PC-9 (cell line): Measurements from ENCODE around the gene SLC30A10. TPM values are rescaled to one million over a fixed set of nuclear protein-coding genes. Genes with fewer than 3 reads are reported as not detected.

ENCODE experiments used
- BruUV-seq: library from RNA; stranded (reverse); fragments of 400-500 nt; replicated peaks from 2 replicates; lab custom pipeline; 2021; lab: Mats Ljungman, UMichigan
- CTCF ChIA-PET: fragments of 300-600 bp; sonication (Branson Sonifier 250); formaldehyde crosslinking; loops from one replicate; lab custom pipeline; 2022; ENCODE audit warnings: antibody characterized with exemption; lab: Charles Lee
- POLR2A ChIA-PET: fragments of 300-600 bp; sonication (Branson Sonifier 250); formaldehyde crosslinking; loops from one replicate; lab custom pipeline; 2022; ENCODE audit warnings: antibody characterized with exemption; ENCODE audit not compliant: unreplicated experiment; lab: Charles Lee
- DNase-seq, 2 experiments: peaks; one replicate each; pipeline versions ENCODE4 v3.0.0 to v3.0.0-alpha.2; 2015 to 2022; ENCODE audit warnings: mixed read lengths in 1 of 2
- H2AFZ ChIP-seq: fragments of 200-600 bp; sonication (generic); 2 replicates; pipeline ENCODE4 v1.8.1; 2017; ENCODE audit warnings: antibody characterized with exemption
- H3F3A ChIP-seq: fragments of 200-600 bp; sonication (generic); 2 replicates; pipeline ENCODE4 v1.8.1; 2017; ENCODE audit warnings: antibody characterized with exemption, mild to moderate bottlenecking, low read depth; ENCODE audit not compliant: insufficient read depth
- H3K27ac ChIP-seq: fragments of 200-600 bp; sonication (generic); 2 replicates; pipeline ENCODE4 v1.6.1; 2016; ENCODE audit warnings: mixed run types
- H3K27me3 ChIP-seq: fragments of 200-600 bp; sonication (generic); 2 replicates; pipeline ENCODE4 v1.6.1; 2016; ENCODE audit warnings: low read depth, mixed run types; ENCODE audit not compliant: insufficient read depth
- H3K36me3 ChIP-seq: fragments of 200-600 bp; sonication (generic); 2 replicates; pipeline ENCODE4 v1.6.1; 2016; ENCODE audit warnings: low read depth, mixed run types
- H3K4me1 ChIP-seq: fragments of 200-600 bp; sonication (generic); replicated peaks from 2 replicates; pipeline ENCODE4 v1.6.1; 2016; ENCODE audit warnings: mixed run types; ENCODE audit not compliant: insufficient read depth
- H3K4me2 ChIP-seq: fragments of 200-600 bp; sonication (generic); 2 replicates; pipeline ENCODE4 v1.6.1; 2017; ENCODE audit warnings: mixed run types
- H3K4me3 ChIP-seq: fragments of 200-600 bp; sonication (generic); 2 replicates; pipeline ENCODE4 v1.6.1; 2016; ENCODE audit warnings: mixed run types
- H3K79me2 ChIP-seq: fragments of 200-600 bp; sonication (generic); 2 replicates; pipeline ENCODE4 v1.6.1; 2017; ENCODE audit warnings: low read depth, mixed run types
- H3K9me2 ChIP-seq: fragments of 200-600 bp; sonication (generic); 2 replicates; pipeline ENCODE4 v1.8.1; 2017; ENCODE audit warnings: mild to moderate bottlenecking; ENCODE audit not compliant: insufficient read depth
- H3K9me3 ChIP-seq: fragments of 200-600 bp; sonication (generic); 2 replicates; pipeline ENCODE4 v1.8.1; 2016; ENCODE audit warnings: low read depth; ENCODE audit not compliant: insufficient read depth
- H4K20me1 ChIP-seq: fragments of 200-600 bp; sonication (generic); 2 replicates; pipeline ENCODE4 v1.8.1; 2017; ENCODE audit not compliant: insufficient read depth
- EZH2 ChIP-seq: fragments of 200-600 bp; sonication (generic); IDR thresholded peaks from 2 replicates; pipeline ENCODE4 v1.8.0; 2017; ENCODE audit warnings: antibody characterized with exemption, low read depth
- intact Hi-C: fragments of 100-400 bp; cut with micrococcal nuclease; formaldehyde crosslinking; loops from one replicate; pipeline ENCODE4 v1.10.0; 2022; ENCODE audit not compliant: unreplicated experiment
- total RNA-seq: library from RNA; stranded (reverse); gene quantifications from 2 replicates; pipeline ENCODE4 v1.2.3, GENCODE V29; 2021
- TF ChIP-seq, protein P1 (sequence below): fragments of 200-600 bp; sonication (generic); conservative IDR thresholded peaks from 2 replicates; pipeline ENCODE4 v1.6.1; 2017; ENCODE audit warnings: mixed run types, antibody characterized with exemption, mild to moderate bottlenecking, moderate library complexity

The SLC30A10 gene
- total RNA-seq, 1 experiment from 2014 or later, result not detected

DNA sequence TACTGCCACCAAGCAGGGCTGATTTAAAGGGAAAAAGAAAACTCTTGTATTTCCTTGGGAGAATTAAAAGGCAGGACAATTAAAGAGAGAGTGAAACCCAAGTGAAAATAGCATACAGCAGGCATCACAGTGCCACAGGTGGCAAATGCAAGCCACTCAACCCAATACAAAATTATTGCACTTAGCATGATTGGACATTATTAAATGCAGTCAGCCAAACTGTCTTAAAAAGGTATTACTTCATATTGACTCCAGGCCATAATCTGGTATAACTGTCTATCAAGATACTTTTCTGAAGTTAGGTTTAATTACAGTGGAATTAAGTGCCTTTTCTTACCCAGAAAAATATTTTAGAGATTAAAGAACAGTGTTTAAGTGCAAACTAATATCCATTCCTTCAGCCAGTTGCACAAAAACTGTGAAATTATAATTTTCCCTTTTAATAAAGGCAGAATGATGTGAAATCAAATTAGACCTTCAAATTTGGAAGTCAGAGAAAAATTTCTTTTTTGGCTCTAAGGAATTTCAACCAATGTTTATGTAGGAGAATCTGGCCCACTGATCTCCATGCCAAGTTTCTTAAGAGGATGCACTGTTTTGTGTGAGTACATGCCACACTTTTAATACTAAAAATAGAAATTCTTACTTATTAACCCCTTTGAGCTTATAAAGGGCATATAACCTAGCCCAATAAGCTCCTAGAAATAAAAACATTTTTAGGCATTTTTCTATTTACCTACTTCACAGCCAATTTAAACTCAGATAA lies 15.2 kb downstream of the SLC30A10 start:
- no peaks in the 10 kb centered on the region; the same call in 1 of the 2 replicates for H3K9me3 ChIP-seq
- H3K79me2 ChIP-seq, result no peaks in the 10 kb centered on the region
- 0 out of 2 replicates have a peak, but pooled peaks cover 1% of the 10 kb centered on the region for H3K4me1 ChIP-seq
- CTCF ChIA-PET, result interaction anchor here (0.6 kb wide), 1 partner anchor 508 kb away, joined by 3 read pairs; no protein-coding TSS in a partner anchor
- BruUV-seq, result no TSS peak
- H3K4me3 ChIP-seq, result no peak overlapping the region
- H3K27me3 ChIP-seq, result no peaks in the 10 kb centered on the region
- no peaks in the 10 kb centered on the region for H4K20me1 ChIP-seq
- no peaks in the 10 kb centered on the region for H3K9me2 ChIP-seq
- TF ChIP-seq, protein P1, sequence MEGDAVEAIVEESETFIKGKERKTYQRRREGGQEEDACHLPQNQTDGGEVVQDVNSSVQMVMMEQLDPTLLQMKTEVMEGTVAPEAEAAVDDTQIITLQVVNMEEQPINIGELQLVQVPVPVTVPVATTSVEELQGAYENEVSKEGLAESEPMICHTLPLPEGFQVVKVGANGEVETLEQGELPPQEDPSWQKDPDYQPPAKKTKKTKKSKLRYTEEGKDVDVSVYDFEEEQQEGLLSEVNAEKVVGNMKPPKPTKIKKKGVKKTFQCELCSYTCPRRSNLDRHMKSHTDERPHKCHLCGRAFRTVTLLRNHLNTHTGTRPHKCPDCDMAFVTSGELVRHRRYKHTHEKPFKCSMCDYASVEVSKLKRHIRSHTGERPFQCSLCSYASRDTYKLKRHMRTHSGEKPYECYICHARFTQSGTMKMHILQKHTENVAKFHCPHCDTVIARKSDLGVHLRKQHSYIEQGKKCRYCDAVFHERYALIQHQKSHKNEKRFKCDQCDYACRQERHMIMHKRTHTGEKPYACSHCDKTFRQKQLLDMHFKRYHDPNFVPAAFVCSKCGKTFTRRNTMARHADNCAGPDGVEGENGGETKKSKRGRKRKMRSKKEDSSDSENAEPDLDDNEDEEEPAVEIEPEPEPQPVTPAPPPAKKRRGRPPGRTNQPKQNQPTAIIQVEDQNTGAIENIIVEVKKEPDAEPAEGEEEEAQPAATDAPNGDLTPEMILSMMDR, result no peak
- TF ChIP-seq EZH2, result no peak
- no peak overlapping the region for H3K27ac ChIP-seq
- no peak for DNase-seq
- peaks cover 10% of the 10 kb centered on the region for H3F3A ChIP-seq
- intact Hi-C loops, result no loop called here
- POLR2A ChIA-PET, result interaction anchor here (0.7 kb wide), 1 partner anchor 43 kb away, joined by 3 read pairs; no protein-coding TSS in a partner anchor
- no peak overlapping the region for H2AFZ ChIP-seq
- H3K36me3 ChIP-seq, result no peaks in the 10 kb centered on the region
- H3K4me2 ChIP-seq, result no peak overlapping the region

DNA sequence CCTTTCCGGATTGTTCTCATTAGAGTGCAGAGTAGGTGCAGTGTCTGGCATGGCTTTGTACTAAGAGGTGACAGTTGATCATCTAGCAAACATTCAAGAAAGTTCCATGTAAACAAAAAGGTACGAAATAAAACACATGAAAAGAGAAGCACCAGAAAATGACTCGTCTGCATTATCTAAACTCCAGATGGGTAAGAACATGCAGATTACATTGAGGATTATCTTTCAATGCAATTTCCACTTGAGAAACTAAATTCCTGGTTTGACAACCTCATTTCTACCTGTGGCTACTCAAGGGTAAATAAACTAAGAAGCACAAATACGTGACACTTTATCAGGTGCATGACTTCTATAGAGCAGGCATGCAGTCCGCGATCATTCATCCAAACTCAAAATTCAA lies 17.6 kb downstream of the SLC30A10 start:
- no TSS peak for BruUV-seq
- H3K9me3 ChIP-seq, result no peaks in the 10 kb centered on the region
- H3F3A ChIP-seq, result no peaks in the 10 kb centered on the region
- H3K27me3 ChIP-seq, result no peaks in the 10 kb centered on the region
- H4K20me1 ChIP-seq, result no peaks in the 10 kb centered on the region
- DNase-seq, result no peak
- H3K9me2 ChIP-seq, result no peaks in the 10 kb centered on the region
- no peaks in the 10 kb centered on the region for H3K79me2 ChIP-seq
- no peak for TF ChIP-seq EZH2
- TF ChIP-seq, protein P1, result no peak
- H3K4me2 ChIP-seq, result no peak overlapping the region
- POLR2A ChIA-PET, result no interaction called here
- CTCF ChIA-PET, result no interaction called here
- H3K4me3 ChIP-seq, result no peak overlapping the region
- intact Hi-C loops, result no loop called here
- no peak overlapping the region for H3K27ac ChIP-seq
- H3K4me1 ChIP-seq, result no peaks in the 10 kb centered on the region
- H2AFZ ChIP-seq, result no peak overlapping the region
- H3K36me3 ChIP-seq, result no peaks in the 10 kb centered on the region

DNA sequence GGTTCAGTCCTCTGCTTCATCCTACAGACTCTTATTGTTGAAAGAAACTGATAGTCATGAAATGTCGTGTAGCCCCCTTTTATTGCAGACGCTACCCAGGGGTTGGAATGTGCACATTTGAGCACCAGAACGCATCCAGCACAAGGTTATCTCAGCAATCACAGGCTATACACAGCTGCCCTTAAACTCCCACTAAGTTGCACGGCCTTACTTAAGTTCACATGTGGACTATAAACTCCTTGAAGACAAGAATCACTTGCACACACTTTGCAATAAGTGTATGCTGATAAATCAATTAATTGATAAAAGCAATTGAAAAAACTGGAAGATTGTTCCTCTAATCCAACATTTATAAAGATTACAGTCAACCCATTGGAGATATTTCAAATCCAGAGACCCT lies 18.9 kb downstream of the SLC30A10 start:
- no peaks in the 10 kb centered on the region for H3K9me2 ChIP-seq
- no peaks in the 10 kb centered on the region for H3K36me3 ChIP-seq
- no peak overlapping the region for H3K27ac ChIP-seq
- no peak overlapping the region for H2AFZ ChIP-seq
- TF ChIP-seq EZH2, result no peak
- TF ChIP-seq, protein P1, result no peak
- no peak overlapping the region for H3K4me2 ChIP-seq
- BruUV-seq, result no TSS peak
- H3K9me3 ChIP-seq, result no peaks in the 10 kb centered on the region
- H3F3A ChIP-seq, result no peaks in the 10 kb centered on the region
- no peaks in the 10 kb centered on the region for H3K79me2 ChIP-seq
- H3K4me3 ChIP-seq, result no peak overlapping the region
- H3K27me3 ChIP-seq, result no peaks in the 10 kb centered on the region
- POLR2A ChIA-PET, result no interaction called here
- intact Hi-C loops, result no loop called here
- H4K20me1 ChIP-seq, result no peaks in the 10 kb centered on the region
- no peak for DNase-seq
- H3K4me1 ChIP-seq, result no peaks in the 10 kb centered on the region
- CTCF ChIA-PET, result no interaction called here
